CD4-positive, alpha-beta memory T cell (primary cell): ENCODE data around the gene ASB4. TPM values are rescaled to one million over a fixed set of nuclear protein-coding genes. Genes with fewer than 3 reads are reported as not detected.

Experiments
- CTCF ChIA-PET: fragments of 350-600 bp; sonication (Branson Sonifier 250); formaldehyde crosslinking; loops from one replicate; lab custom pipeline; 2021; ENCODE audit warnings: inconsistent platforms; ENCODE audit not compliant: partially characterized antibody; lab: Charles Lee
- POLR2A ChIA-PET: fragments of 350-600 bp; sonication (Branson Sonifier 250); formaldehyde crosslinking; loops from one replicate; lab custom pipeline; 2021; ENCODE audit not compliant: partially characterized antibody; lab: Charles Lee
- DNase-seq, 5 donors: peaks; one replicate each; pipeline versions ENCODE4 v3.0.0 to v3.0.0-alpha.2; 2020 to 2022; ENCODE audit warnings: mixed read lengths in 1 of 5
- H3K27ac ChIP-seq: one replicate; pipeline ENCODE4 v1.7.0; 2013; ENCODE audit warnings: low read depth, low read length
- H3K27me3 ChIP-seq: 2 replicates; pipeline ENCODE4 v1.7.0; 2013; ENCODE audit warnings: mild to moderate bottlenecking, low read length, moderate library complexity; ENCODE audit not compliant: insufficient read depth
- H3K36me3 ChIP-seq: 2 replicates; pipeline ENCODE4 v1.7.0; 2013; ENCODE audit warnings: mild to moderate bottlenecking, low read length, moderate library complexity; ENCODE audit not compliant: insufficient read depth
- H3K4me1 ChIP-seq: 2 replicates; pipeline ENCODE4 v1.7.0; 2013; ENCODE audit warnings: mild to moderate bottlenecking, low read length, moderate library complexity; ENCODE audit not compliant: insufficient read depth
- H3K4me3 ChIP-seq, 2 donors: one replicate each; pipeline ENCODE4 v1.7.0; 2013; ENCODE audit warnings: low read length in 2 of 2, mild to moderate bottlenecking in 1 of 2
- H3K9me3 ChIP-seq, 2 donors: one replicate each; pipeline ENCODE4 v1.7.0; 2013; ENCODE audit warnings: low read length in 2 of 2, control low read depth in 1 of 2; ENCODE audit not compliant: control insufficient read depth in 1 of 2
- H3K27ac Mint-ChIP-seq, 7 donors: one replicate each; pipeline ENCODE4 v1.8.0; 2020 to 2021; ENCODE audit warnings: mixed read lengths in 7 of 7, mild to moderate bottlenecking in 6 of 7, inconsistent platforms in 3 of 7, moderate library complexity in 3 of 7
- H3K27me3 Mint-ChIP-seq, 2 donors: one replicate each; pipeline ENCODE4 v1.8.0; 2020 to 2021; ENCODE audit warnings: mixed read lengths in 2 of 2
- H3K36me3 Mint-ChIP-seq, 2 donors: one replicate each; pipeline ENCODE4 v1.8.0; 2020 to 2021; ENCODE audit warnings: mixed read lengths in 2 of 2, inconsistent platforms in 1 of 2, mild to moderate bottlenecking in 1 of 2
- H3K4me1 Mint-ChIP-seq, 4 donors: one replicate each; pipeline ENCODE4 v1.8.0; 2020 to 2021; ENCODE audit warnings: mixed read lengths in 4 of 4, mild to moderate bottlenecking in 1 of 4
- H3K4me3 Mint-ChIP-seq, 8 donors: one replicate each; pipeline ENCODE4 v1.8.0; 2020 to 2021; ENCODE audit warnings: mixed read lengths in 8 of 8, mild to moderate bottlenecking in 7 of 8, moderate library complexity in 6 of 8, inconsistent platforms in 3 of 8
- H3K9me3 Mint-ChIP-seq, 8 donors: one replicate each; pipeline ENCODE4 v1.8.0; 2020 to 2021; ENCODE audit warnings: mixed read lengths in 8 of 8, mild to moderate bottlenecking in 5 of 8, inconsistent platforms in 3 of 8, moderate library complexity in 1 of 8
- intact Hi-C: fragments of 100-400 bp; cut with micrococcal nuclease; formaldehyde crosslinking; loops from one replicate; pipeline ENCODE4 v1.15.1; 2023
- polyA plus RNA-seq, 2 donors: library from polyadenylated mRNA; unstranded; fragments of 300-500 nt; fragmentation: Illumina TruSeq; gene quantifications; one replicate each; pipeline ENCODE4 v1.2.3, GENCODE V29; 2021
- total RNA-seq, 2 experiments: library from RNA; stranded (reverse); gene quantifications; one replicate each; pipeline ENCODE4 v1.2.3, GENCODE V29; 2021

Gene ASB4
- total and polyA plus RNA-seq, 4 experiments from 2014 or later, result not detected

GRCh38 chr7:95479992-95480624 is 5.6 kb upstream of the ASB4 start:
- CTCF ChIA-PET, result interaction anchor here (1.1 to 5.9 kb wide), 2 partner anchors 10 to 1030 kb away, joined by 3 to 95 read pairs; no protein-coding TSS in a partner anchor
- POLR2A ChIA-PET, result no interaction called here
- intact Hi-C loops, result no loop called here
- H3K4me1 Mint-ChIP-seq, result no peaks in the 10 kb centered on the region
- H3K9me3 ChIP-seq, result no peaks in the 10 kb centered on the region
- peaks cover 1 to 5% of the 10 kb centered on the region in 2 donors for H3K27me3 Mint-ChIP-seq
- no peak overlapping the region for H3K4me3 Mint-ChIP-seq
- DNase-seq, result no peak
- no peak overlapping the region for H3K27ac Mint-ChIP-seq
- no peaks in the 10 kb centered on the region for H3K27me3 ChIP-seq
- no peaks in the 10 kb centered on the region for H3K4me1 ChIP-seq
- no peaks in the 10 kb centered on the region for H3K9me3 Mint-ChIP-seq
- H3K36me3 ChIP-seq, result no peaks in the 10 kb centered on the region
- H3K27ac ChIP-seq, result no peak overlapping the region
- no peak overlapping the region for H3K4me3 ChIP-seq
- no peaks in the 10 kb centered on the region for H3K36me3 Mint-ChIP-seq

DNA sequence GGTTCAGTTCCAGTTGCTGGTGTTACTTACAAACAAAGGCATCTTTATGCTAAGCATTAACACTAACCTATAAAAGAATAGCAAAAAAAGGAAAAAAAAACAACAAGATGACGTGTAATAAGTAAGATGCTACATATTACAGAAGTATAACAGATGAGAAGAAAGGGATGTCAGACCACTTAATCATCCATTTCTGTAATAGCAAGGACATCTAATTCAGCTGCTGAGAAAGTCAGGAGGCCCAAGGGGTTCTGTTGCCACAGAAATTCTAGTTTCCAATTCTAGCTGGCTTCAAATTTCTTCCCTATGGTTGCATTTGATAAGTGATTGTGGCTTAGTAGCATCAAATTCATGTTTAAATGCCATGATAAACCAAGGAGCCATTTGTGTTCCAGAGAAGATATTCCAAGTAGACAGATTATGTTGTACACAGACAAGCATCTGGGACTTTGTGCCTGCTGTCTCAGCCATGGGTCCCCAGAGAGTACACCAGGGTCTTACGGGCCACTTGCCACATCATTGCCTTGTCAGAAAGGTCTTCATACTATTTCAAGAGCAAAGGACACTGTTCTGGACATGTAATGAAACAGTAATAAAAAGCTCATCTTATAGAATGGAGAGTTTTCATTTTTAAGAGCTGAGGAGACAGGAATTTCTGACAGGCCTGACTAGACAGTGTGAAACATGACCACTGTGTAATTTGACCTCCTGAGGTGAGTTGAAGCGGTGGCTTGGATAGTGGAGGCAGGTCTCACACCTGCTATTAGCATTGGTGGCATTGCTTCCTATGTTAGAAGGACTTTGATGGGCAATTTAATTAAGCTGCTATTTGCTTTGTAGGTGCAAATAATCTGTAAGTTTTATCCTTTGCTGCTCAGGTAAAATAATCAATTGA is 4.2 kb upstream of the ASB4 start:
- POLR2A ChIA-PET, result no interaction called here
- no peaks in the 10 kb centered on the region for H3K4me1 Mint-ChIP-seq
- H3K27ac Mint-ChIP-seq, result no peak overlapping the region

GRCh38 chr7:95482424-95482823 is 3.3 kb upstream of the ASB4 start:
- POLR2A ChIA-PET, result no interaction called here
- Mint-ChIP-seq H3K4me3 (no peak overlapping the region), H3K36me3 (no peaks in the 10 kb centered on the region), H3K27ac (no peak overlapping the region), H3K27me3 (peaks cover 1 to 5% of the 10 kb centered on the region in 2 donors), H3K4me1 (no peaks in the 10 kb centered on the region), H3K9me3 (no peaks in the 10 kb centered on the region)
- no peak for DNase-seq
- Histone ChIP-seq H3K27me3 (no peaks in the 10 kb centered on the region), H3K36me3 (no peaks in the 10 kb centered on the region), H3K4me1 (no peaks in the 10 kb centered on the region), H3K9me3 (no peaks in the 10 kb centered on the region), H3K4me3 (no peak overlapping the region), H3K27ac (no peak overlapping the region)
- intact Hi-C loops, result no loop called here
- CTCF ChIA-PET, result interaction anchor here (0.9 to 1.1 kb wide), 2 partner anchors 9 to 10 kb away, joined by 3 to 5 read pairs; no protein-coding TSS in a partner anchor

More for the DNA sequence above, 4.2 kb upstream of the ASB4 start:
- no peak overlapping the region for H3K4me3 Mint-ChIP-seq
- H3K4me3 ChIP-seq, result no peak overlapping the region
- H3K36me3 Mint-ChIP-seq, result no peaks in the 10 kb centered on the region
- no peaks in the 10 kb centered on the region for H3K27me3 ChIP-seq
- H3K36me3 ChIP-seq, result no peaks in the 10 kb centered on the region
- H3K4me1 ChIP-seq, result no peaks in the 10 kb centered on the region
- peaks cover 1 to 5% of the 10 kb centered on the region in 2 donors for H3K27me3 Mint-ChIP-seq
- H3K9me3 ChIP-seq, result no peaks in the 10 kb centered on the region
- H3K9me3 Mint-ChIP-seq, result no peaks in the 10 kb centered on the region
- intact Hi-C loops, result no loop called here
- CTCF ChIA-PET, result interaction anchor here (1.1 kb wide), 1 partner anchor 10 kb away, joined by 5 read pairs; no protein-coding TSS in a partner anchor
- no peak overlapping the region for H3K27ac ChIP-seq
- no peak for DNase-seq

GRCh38 chr7:95490231-95490762 is 4.6 kb downstream of the ASB4 start:
- Mint-ChIP-seq H3K36me3 (no peaks in the 10 kb centered on the region), H3K9me3 (no peaks in the 10 kb centered on the region), H3K27ac (no peak overlapping the region), H3K4me1 (no peaks in the 10 kb centered on the region), H3K27me3 (peaks cover 0 to 3% of the 10 kb centered on the region in 2 donors), H3K4me3 (no peak overlapping the region)
- no peak for DNase-seq
- Histone ChIP-seq H3K9me3 (no peaks in the 10 kb centered on the region), H3K36me3 (no peaks in the 10 kb centered on the region), H3K27me3 (no peaks in the 10 kb centered on the region), H3K4me1 (no peaks in the 10 kb centered on the region), H3K27ac (no peak overlapping the region), H3K4me3 (no peak overlapping the region)
- ChIA-PET CTCF (interaction anchor here (1.3 to 6.5 kb wide), 2 partner anchors 13 to 17 kb away, joined by 5 to 46 read pairs; no protein-coding TSS in a partner anchor), POLR2A (no interaction called here)
- intact Hi-C loops, result no loop called here

- DNase-seq, result no peak
- Histone ChIP-seq H3K9me3 (no peaks in the 10 kb centered on the region), H3K4me3 (no peak overlapping the region), H3K4me1 (no peaks in the 10 kb centered on the region), H3K27ac (no peak overlapping the region), H3K27me3 (no peaks in the 10 kb centered on the region), H3K36me3 (no peaks in the 10 kb centered on the region)
- no peak overlapping the region for H3K27ac Mint-ChIP-seq
- ChIA-PET CTCF (interaction anchor here (1.0 kb wide), 1 partner anchor 9 kb away, joined by 5 read pairs; no protein-coding TSS in a partner anchor), POLR2A (no interaction called here)
- no peak overlapping the region for H3K4me3 Mint-ChIP-seq
- H3K36me3 Mint-ChIP-seq, result no peaks in the 10 kb centered on the region
- peaks cover 0 to 4% of the 10 kb centered on the region in 2 donors for H3K27me3 Mint-ChIP-seq
- intact Hi-C loops, result no loop called here
- H3K9me3 Mint-ChIP-seq, result no peaks in the 10 kb centered on the region
- no peaks in the 10 kb centered on the region for H3K4me1 Mint-ChIP-seq
Observed at GRCh38 chr7:95491201-95491600, 5.5 kb downstream of the ASB4 start.

- ChIA-PET POLR2A (no interaction called here), CTCF (interaction anchor here (0.9 to 1.0 kb wide), 2 partner anchors 10 to 15 kb away, joined by 3 to 5 read pairs; no protein-coding TSS in a partner anchor)
- DNase-seq, result no peak
- no peaks in the 10 kb centered on the region for H3K36me3 Mint-ChIP-seq
- intact Hi-C loops, result no loop called here
- no peak overlapping the region for H3K4me3 Mint-ChIP-seq
- no peak overlapping the region for H3K27ac Mint-ChIP-seq
- H3K27me3 Mint-ChIP-seq, result peaks cover 0 to 4% of the 10 kb centered on the region in 2 donors
- Histone ChIP-seq H3K4me3 (no peak overlapping the region), H3K27ac (no peak overlapping the region), H3K36me3 (no peaks in the 10 kb centered on the region), H3K4me1 (no peaks in the 10 kb centered on the region), H3K27me3 (no peaks in the 10 kb centered on the region), H3K9me3 (no peaks in the 10 kb centered on the region)
- no peaks in the 10 kb centered on the region for H3K9me3 Mint-ChIP-seq
- H3K4me1 Mint-ChIP-seq, result no peaks in the 10 kb centered on the region
Observed at GRCh38 chr7:95491634-95492314, 6.0 kb downstream of the ASB4 start.
